GM12875 (cell line): ENCODE data around the gene FOXP1.

Experiments used
- H3K4me3 ChIP-seq: one replicate; pipeline ENCODE4 v1.5.1; 2011; ENCODE audit warnings: low read depth, low read length, control low read depth
- CTCF ChIP-seq: IDR thresholded peaks from 2 replicates; pipeline ENCODE4 v1.5.1; 2011; ENCODE audit warnings: low read depth, mild to moderate bottlenecking, control low read depth, inconsistent platforms, low read length, moderate library complexity, borderline replicate concordance; ENCODE audit not compliant: insufficient read depth

FOXP1 gene

GRCh38 chr3:71559578-71560162, 23.9 kb downstream of the FOXP1 start:
- no peak for TF ChIP-seq CTCF

GRCh38 chr3:71559021-71559420, 24.5 kb downstream of the FOXP1 start:
- no peak overlapping the region for H3K4me3 ChIP-seq
- TF ChIP-seq CTCF, result no peak

More at GRCh38 chr3:71559578-71560162, 23.9 kb downstream of the FOXP1 start:
- H3K4me3 ChIP-seq, result no peak overlapping the region

- no peak for TF ChIP-seq CTCF
- H3K4me3 ChIP-seq, result no peak overlapping the region
These were observed 28.9 kb downstream of the FOXP1 start for GRCh38 chr3:71554649-71555048.

GRCh38 chr3:71551311-71551919, 32.1 kb downstream of the FOXP1 start:
- no peak for TF ChIP-seq CTCF
- no peak overlapping the region for H3K4me3 ChIP-seq

- no peak overlapping the region for H3K4me3 ChIP-seq
These were observed 33.6 kb downstream of the FOXP1 start for GRCh38 chr3:71549951-71550350.

GRCh38 chr3:71548705-71549384, 34.7 kb downstream of the FOXP1 start:
- TF ChIP-seq CTCF, result no peak
- H3K4me3 ChIP-seq, result no peak overlapping the region

More at GRCh38 chr3:71549951-71550350, 33.6 kb downstream of the FOXP1 start:
- no peak for TF ChIP-seq CTCF
